NCI-H1092 treated with DMSO at 0.1 percent for 48 hours (cell line): Measurements from ENCODE around the gene NUMA1.

Source experiments
- DNase-seq: peaks from one replicate; lab custom pipeline; 2025; lab: John Stamatoyannopoulos, UW

Gene NUMA1, protein sequence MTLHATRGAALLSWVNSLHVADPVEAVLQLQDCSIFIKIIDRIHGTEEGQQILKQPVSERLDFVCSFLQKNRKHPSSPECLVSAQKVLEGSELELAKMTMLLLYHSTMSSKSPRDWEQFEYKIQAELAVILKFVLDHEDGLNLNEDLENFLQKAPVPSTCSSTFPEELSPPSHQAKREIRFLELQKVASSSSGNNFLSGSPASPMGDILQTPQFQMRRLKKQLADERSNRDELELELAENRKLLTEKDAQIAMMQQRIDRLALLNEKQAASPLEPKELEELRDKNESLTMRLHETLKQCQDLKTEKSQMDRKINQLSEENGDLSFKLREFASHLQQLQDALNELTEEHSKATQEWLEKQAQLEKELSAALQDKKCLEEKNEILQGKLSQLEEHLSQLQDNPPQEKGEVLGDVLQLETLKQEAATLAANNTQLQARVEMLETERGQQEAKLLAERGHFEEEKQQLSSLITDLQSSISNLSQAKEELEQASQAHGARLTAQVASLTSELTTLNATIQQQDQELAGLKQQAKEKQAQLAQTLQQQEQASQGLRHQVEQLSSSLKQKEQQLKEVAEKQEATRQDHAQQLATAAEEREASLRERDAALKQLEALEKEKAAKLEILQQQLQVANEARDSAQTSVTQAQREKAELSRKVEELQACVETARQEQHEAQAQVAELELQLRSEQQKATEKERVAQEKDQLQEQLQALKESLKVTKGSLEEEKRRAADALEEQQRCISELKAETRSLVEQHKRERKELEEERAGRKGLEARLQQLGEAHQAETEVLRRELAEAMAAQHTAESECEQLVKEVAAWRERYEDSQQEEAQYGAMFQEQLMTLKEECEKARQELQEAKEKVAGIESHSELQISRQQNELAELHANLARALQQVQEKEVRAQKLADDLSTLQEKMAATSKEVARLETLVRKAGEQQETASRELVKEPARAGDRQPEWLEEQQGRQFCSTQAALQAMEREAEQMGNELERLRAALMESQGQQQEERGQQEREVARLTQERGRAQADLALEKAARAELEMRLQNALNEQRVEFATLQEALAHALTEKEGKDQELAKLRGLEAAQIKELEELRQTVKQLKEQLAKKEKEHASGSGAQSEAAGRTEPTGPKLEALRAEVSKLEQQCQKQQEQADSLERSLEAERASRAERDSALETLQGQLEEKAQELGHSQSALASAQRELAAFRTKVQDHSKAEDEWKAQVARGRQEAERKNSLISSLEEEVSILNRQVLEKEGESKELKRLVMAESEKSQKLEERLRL (N-terminal part only)

GRCh38 chr11:72080326-72081183, at the start of gene NUMA1, which contains the start of gene LRRC51:
Gene NUMA1 (minus strand): TSS chr11:72080542. CDS start chr11:72035943, 44,599 bp downstream.
Gene LRRC51 (plus strand): TSS chr11:72080850. CDS start chr11:72089084, 8,234 bp downstream.
- peak; percentile 100 for DNase-seq

- DNase-seq = no peak
Measured at GRCh38 chr11:72129381-72129780, 49.0 kb upstream of the NUMA1 start.

GRCh38 chr11:72127923-72128322, 47.6 kb upstream of the NUMA1 start:
- DNase-seq = no peak

DNA sequence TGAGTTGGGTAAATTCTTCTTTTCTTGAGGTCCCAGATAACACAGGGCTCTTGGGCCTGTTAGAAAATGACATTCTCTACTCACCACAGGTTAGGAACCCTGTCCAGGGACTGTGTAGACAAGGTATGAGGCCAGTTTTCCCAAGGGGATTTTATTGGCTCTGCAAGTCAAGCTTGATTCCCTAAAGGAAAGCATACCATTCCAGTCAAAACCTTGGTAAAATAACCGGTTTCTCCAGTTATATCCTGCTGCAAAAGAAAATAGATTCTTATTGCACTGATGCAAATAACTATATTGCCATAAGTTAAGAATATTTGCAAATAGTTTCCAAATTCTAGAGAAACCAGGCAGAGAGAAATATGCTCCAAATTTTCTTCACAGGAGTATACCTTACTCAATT, 45.6 kb upstream of the NUMA1 start:
- DNase-seq = no peak

DNA sequence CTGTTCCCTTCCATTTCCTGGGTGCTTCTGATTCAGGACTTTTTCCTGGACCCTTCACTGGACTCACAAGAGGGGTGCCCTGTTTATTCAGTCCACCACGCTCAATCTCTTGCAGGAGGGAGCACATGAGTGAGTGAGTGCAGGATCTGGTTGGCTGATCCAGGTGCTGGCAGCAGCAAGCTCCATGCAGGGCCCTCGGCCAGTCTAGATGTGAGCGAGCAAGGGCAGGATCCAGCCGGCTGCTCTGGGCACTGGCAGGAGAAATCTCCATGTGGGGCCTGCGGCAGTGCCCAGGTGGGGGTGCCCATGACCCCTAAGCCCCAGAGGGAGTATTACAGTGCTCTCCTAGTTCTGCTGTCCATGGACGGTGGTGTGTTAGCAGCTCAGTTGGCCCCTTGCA, 43.7 kb upstream of the NUMA1 start:
- no peak for DNase-seq

DNA sequence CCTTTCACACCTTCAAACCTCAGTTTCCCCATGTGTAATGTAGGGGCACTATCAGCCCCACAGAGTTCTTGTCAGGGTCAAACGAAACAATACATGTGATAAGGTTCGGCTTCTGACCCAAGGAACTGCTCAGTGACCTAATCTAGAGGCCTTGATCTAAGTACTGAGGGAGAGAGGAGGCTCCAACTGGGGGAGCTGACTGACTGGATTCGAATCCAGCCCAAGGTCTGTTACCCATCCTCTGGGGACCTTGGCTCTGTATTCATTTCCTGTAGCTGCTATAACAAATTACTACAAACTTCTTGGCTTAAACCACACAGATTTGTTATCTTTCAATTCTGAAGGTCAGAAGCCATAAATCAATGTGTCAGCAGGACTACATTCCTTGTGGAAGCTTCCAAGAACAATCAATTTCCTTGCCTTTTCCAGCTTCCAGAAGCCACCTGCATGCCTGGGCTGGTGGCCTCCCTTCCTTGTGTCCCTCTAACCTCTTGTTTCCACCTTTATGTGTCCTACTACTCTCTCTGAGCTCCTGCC, 42.8 kb upstream of the NUMA1 start:
- no peak for DNase-seq

- no peak for DNase-seq
Measured at GRCh38 chr11:72122607-72123006, 42.3 kb upstream of the NUMA1 start.

GRCh38 chr11:72120930-72121329, 40.6 kb upstream of the NUMA1 start:
- no peak for DNase-seq

DNA sequence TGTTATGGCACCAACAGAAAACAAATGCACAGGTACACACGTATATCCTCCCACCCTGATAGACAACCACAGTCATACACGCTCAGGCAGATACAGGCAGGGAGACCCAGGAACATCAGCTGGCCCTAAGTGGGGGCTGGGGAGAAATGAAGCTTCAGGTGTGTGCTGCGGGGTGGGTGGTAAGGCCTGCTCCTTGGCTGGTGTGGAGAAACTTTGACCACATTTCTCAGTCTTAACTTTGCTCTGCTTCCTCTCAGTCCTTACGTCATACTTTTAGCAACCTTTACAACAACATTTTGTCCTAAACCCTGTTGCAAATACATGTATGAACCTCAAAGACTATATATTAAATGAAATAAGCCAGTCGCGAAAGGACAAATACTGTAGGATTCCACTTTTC, 38.9 kb upstream of the NUMA1 start:
- no peak for DNase-seq

- no peak for DNase-seq
Measured at GRCh38 chr11:72116019-72116755, 35.8 kb upstream of the NUMA1 start.

DNA sequence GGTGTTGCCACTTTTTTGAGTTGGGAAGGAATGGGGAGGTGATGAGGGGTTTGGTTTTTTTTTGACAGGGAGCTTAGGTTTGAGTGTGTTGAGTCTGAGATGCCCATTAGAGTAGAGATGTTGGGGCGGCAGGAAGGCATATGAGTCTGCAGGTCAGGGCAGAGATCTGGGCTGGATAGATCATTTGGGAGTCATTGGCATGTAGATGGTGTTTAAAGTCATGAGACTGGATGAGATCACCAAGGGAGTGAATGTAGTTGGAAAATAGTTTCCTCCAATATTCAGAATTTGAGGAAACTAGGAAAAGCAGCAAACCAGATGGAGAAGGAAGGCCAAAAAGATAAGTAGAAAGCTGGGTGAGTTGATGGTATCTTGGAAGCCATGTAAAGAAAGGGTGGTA, 34.2 kb upstream of the NUMA1 start:
- no peak for DNase-seq

DNA sequence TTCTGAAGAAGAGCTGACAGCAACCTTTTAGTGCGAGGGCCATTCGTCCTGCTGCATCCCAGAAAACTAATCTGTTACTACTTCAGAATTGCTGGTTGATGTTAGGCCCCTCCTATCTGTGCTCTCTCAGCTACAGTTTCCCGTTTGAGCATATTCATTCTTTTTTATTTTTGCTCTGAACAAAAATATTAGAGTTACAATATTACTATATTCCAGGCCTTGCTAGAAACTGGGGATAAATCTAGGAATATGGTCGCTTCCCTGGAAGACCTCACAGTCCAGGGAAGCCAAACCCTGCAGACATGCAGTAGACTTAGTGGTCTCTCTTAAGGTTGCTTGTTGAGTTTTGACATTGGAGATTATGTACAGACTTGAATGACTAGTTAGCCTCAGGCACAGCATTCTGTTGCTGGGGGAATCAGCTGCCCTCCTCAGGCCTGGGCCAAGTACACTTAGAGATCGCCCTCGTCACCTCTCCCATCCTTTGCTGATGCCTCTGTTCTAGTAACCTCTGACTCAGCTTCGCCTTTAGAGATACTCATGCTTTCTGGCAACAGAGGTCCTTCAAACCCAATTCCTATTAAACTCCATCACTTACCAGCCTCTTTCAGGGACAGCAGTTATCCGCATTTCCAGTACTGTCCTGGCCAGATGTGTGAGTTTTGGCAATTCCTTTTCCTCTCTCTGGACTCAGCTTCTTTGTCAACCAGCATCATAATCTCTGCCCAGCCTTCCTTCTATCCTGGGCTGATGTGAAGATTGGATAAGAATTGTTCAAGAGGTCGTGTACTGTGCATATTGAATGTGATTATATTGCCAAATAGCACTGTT, 32.9 kb upstream of the NUMA1 start:
- no peak for DNase-seq

DNA sequence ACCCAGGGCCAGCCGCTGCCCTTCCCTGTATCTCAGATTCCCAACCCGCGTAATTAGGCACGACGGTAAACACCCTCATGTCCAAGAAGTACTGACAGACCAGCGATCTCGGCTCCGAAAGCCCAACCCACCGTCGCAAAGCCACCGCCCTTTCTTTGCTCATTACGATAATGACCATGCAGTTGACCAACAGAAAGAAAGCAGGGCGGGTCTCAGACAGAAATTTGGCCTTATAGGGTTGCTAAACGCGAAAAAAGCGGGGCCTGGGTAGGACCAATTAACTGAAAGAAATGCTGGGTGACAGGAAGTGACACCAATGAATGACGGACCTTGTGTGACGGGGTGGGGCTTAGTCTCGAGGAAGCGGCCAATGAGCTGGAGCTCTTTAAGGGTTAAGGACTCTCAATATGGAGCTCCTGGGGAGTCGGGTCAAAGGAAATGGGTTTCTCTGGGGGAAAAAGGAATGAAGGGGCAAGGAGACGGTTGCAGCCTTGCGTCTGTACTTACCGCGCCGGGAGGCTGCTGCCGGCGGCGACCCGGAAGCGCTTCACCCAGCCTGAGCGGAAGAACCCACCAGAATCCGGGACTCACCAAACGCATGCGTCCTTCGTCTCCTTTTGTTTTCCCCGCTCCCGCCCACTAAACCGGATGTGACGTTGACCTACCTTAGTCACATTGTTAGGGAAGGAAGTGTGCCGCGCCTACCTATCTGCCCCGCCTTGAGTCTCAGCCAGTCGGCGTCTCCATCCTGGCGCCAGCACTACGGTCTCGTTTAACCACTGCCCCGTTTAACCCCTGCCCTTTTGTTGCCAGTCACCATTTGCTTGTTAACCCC, 32.0 kb upstream of the NUMA1 start, which contains the start of gene ANAPC15:
Gene ANAPC15, minus strand, starts transcription at position 553 of the 835 bp plus-strand sequence. CDS start 1,419 bp downstream, outside the sequence.
- peak; percentile 100 for DNase-seq

DNA sequence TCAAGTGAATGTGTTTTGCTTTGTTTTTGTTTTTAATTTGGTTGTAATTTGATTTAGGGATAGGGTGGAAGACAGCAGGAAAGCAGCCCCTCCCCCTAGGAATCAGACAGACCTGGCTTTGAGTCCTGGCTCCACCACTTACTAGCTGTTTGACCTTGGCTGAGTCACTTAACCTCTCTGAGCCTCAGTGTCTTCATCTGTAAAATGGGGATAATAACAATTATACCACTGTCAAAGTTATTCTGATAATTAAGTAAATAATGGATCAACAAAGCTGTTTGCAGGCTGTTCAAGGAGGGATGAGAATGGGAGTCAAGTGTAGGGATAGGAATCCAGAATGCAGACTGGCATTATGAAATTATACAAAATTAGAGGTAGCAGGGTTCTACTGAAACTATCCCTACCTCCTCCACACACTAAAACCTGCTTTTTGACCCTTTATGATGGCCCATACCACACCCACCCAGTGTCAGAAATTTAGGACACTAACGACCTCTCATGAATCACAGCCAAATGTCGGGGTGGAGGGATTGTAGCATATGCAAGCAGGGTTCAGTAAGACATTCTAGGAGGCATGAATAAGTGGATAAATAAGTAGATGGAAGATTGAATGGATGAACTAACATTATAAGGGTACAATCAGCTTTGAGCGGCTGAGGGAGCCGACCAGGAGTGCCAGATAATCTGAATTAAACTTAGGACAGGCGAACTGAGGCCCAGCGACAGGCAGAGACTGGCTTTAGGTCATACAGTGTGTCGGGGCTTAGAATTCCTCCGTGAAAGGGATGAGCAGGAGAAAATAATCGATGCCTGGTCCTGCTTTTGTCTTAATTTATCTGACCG, 31.2 kb upstream of the NUMA1 start:
- no peak for DNase-seq

DNA sequence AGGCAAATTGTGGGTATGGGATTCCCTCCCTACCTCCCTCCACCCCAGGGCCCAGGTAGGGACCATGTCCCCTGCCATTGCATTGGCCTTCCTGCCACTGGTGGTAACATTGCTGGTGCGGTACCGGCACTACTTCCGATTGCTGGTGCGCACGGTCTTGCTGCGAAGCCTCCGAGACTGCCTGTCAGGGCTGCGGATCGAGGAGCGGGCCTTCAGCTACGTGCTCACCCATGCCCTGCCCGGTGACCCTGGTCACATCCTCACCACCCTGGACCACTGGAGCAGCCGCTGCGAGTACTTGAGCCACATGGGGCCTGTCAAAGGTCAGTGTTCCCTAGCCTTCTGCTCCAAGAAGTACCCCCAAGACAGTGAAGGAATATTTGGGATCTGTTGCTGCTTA, 25.5 kb upstream of the NUMA1 start, which contains the start of gene TOMT:
Gene TOMT, plus strand, starts transcription at position 37 of the 400 bp plus-strand sequence. Its CDS starts 28 bp downstream, at position 65.
- DNase-seq = no peak

GRCh38 chr11:72103754-72104167, 23.4 kb upstream of the NUMA1 start:
- DNase-seq = no peak
